ENCODE data around the gene LSM12.

GRCh38 chr17:43998552-43998951, 67.9 kb downstream of the LSM12 start:
- TF ChIP-seq YY1 (IDR thresholded peaks at IDR 0.05; ENCODE audit: low read depth) (no peak), RAD21 (IDR thresholded peaks at IDR 0.05; ENCODE audit: low read length) (no peak), NRF1 (IDR thresholded peaks at IDR 0.05; ENCODE audit: low read depth, low read length) (no peak), MAX (IDR thresholded peaks at IDR 0.05; ENCODE audit: low read depth) (no peak), TEAD4 (IDR thresholded peaks at IDR 0.05; ENCODE audit: borderline replicate concordance, insufficient read depth) (0 out of 2 replicates have a peak, but pooled peaks have one; percentile 29)
- TF ChIP-seq, protein P1, sequence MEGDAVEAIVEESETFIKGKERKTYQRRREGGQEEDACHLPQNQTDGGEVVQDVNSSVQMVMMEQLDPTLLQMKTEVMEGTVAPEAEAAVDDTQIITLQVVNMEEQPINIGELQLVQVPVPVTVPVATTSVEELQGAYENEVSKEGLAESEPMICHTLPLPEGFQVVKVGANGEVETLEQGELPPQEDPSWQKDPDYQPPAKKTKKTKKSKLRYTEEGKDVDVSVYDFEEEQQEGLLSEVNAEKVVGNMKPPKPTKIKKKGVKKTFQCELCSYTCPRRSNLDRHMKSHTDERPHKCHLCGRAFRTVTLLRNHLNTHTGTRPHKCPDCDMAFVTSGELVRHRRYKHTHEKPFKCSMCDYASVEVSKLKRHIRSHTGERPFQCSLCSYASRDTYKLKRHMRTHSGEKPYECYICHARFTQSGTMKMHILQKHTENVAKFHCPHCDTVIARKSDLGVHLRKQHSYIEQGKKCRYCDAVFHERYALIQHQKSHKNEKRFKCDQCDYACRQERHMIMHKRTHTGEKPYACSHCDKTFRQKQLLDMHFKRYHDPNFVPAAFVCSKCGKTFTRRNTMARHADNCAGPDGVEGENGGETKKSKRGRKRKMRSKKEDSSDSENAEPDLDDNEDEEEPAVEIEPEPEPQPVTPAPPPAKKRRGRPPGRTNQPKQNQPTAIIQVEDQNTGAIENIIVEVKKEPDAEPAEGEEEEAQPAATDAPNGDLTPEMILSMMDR (IDR thresholded peaks at IDR 0.05) = no peak
- TF ChIP-seq, protein P2, sequence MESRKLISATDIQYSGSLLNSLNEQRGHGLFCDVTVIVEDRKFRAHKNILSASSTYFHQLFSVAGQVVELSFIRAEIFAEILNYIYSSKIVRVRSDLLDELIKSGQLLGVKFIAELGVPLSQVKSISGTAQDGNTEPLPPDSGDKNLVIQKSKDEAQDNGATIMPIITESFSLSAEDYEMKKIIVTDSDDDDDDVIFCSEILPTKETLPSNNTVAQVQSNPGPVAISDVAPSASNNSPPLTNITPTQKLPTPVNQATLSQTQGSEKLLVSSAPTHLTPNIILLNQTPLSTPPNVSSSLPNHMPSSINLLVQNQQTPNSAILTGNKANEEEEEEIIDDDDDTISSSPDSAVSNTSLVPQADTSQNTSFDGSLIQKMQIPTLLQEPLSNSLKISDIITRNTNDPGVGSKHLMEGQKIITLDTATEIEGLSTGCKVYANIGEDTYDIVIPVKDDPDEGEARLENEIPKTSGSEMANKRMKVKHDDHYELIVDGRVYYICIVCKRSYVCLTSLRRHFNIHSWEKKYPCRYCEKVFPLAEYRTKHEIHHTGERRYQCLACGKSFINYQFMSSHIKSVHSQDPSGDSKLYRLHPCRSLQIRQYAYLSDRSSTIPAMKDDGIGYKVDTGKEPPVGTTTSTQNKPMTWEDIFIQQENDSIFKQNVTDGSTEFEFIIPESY (IDR thresholded peaks at IDR 0.05; ENCODE audit: borderline replicate concordance, low read depth) = no peak
